Nephron progenitor cell (in vitro differentiated cells): ENCODE measurements around the gene CD44.

Experiments
- DNase-seq: peaks from one replicate; pipeline ENCODE4 v3.0.0; 2021
- H3K27ac Mint-ChIP-seq: 2 replicates; pipeline ENCODE4 v1.8.0; 2021; ENCODE audit warnings: mild to moderate bottlenecking, moderate library complexity, mixed read lengths
- H3K27me3 Mint-ChIP-seq: 2 replicates; pipeline ENCODE4 v1.8.0; 2021; ENCODE audit warnings: mild to moderate bottlenecking, low read depth, mixed read lengths; ENCODE audit not compliant: poor library complexity
- H3K36me3 Mint-ChIP-seq: 2 replicates; pipeline ENCODE4 v1.8.0; 2021; ENCODE audit warnings: low read depth, mixed read lengths
- H3K4me1 Mint-ChIP-seq: 2 replicates; pipeline ENCODE4 v1.8.0; 2021; ENCODE audit warnings: mixed read lengths
- H3K4me3 Mint-ChIP-seq: 2 replicates; pipeline ENCODE4 v1.8.0; 2021; ENCODE audit warnings: mild to moderate bottlenecking, moderate library complexity, mixed read lengths
- H3K9me3 Mint-ChIP-seq: 2 replicates; pipeline ENCODE4 v1.8.0; 2021; ENCODE audit warnings: mild to moderate bottlenecking, moderate library complexity, mixed read lengths
- TF ChIP-seq, protein P1 (sequence below): fragments of 200-600 bp; sonication (generic); IDR thresholded peaks from 2 replicates; pipeline ENCODE4 v1.5.0; 2021; ENCODE audit warnings: antibody characterized with exemption

Gene CD44

GRCh38 chr11:35230388-35230787 is 91.4 kb downstream of the CD44 start:
- Mint-ChIP-seq H3K27ac (no peak overlapping the region), H3K36me3 (no peaks in the 10 kb centered on the region), H3K9me3 (peaks cover 19% of the 10 kb centered on the region), H3K4me3 (no peak overlapping the region), H3K27me3 (no peaks in the 10 kb centered on the region), H3K4me1 (peaks cover 14% of the 10 kb centered on the region)
- no peak for DNase-seq
- TF ChIP-seq, protein P1, sequence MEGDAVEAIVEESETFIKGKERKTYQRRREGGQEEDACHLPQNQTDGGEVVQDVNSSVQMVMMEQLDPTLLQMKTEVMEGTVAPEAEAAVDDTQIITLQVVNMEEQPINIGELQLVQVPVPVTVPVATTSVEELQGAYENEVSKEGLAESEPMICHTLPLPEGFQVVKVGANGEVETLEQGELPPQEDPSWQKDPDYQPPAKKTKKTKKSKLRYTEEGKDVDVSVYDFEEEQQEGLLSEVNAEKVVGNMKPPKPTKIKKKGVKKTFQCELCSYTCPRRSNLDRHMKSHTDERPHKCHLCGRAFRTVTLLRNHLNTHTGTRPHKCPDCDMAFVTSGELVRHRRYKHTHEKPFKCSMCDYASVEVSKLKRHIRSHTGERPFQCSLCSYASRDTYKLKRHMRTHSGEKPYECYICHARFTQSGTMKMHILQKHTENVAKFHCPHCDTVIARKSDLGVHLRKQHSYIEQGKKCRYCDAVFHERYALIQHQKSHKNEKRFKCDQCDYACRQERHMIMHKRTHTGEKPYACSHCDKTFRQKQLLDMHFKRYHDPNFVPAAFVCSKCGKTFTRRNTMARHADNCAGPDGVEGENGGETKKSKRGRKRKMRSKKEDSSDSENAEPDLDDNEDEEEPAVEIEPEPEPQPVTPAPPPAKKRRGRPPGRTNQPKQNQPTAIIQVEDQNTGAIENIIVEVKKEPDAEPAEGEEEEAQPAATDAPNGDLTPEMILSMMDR, result no peak

- no peak overlapping the region for H3K4me3 Mint-ChIP-seq
- no peaks in the 10 kb centered on the region for H3K36me3 Mint-ChIP-seq
- H3K4me1 Mint-ChIP-seq, result peaks cover 14% of the 10 kb centered on the region
- peaks cover 19% of the 10 kb centered on the region for H3K9me3 Mint-ChIP-seq
- H3K27ac Mint-ChIP-seq, result no peak overlapping the region
- TF ChIP-seq, protein P1, result no peak
- DNase-seq, result no peak
- H3K27me3 Mint-ChIP-seq, result no peaks in the 10 kb centered on the region
These were observed 92.3 kb downstream of the CD44 start for GRCh38 chr11:35231076-35231860.

DNA sequence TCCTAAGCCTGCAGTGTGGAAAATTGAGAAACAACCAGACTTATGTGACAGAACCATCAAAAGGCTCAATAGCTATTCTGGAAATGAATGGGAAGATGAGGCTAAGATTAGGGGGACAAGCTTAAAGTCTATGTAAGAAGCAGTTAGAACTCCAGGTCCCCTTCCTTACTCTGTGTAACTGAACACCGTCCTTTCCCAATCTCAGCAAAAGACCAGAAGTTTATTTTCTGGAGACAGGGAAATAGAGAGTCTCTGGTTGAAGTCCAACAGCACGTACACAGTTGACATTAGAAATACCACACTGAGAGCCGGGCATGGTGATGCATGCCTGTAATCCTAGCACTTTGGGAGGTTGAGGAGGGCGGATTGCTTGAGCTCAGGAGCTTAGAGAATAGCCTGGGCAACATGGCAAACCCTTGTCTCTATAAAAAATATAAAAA is 93.9 kb downstream of the CD44 start:
- Mint-ChIP-seq H3K9me3 (peaks cover 19% of the 10 kb centered on the region), H3K4me3 (no peak overlapping the region), H3K27ac (no peak overlapping the region), H3K4me1 (peaks cover 24% of the 10 kb centered on the region), H3K27me3 (no peaks in the 10 kb centered on the region), H3K36me3 (no peaks in the 10 kb centered on the region)
- no peak for DNase-seq
- TF ChIP-seq, protein P1, result no peak

DNA sequence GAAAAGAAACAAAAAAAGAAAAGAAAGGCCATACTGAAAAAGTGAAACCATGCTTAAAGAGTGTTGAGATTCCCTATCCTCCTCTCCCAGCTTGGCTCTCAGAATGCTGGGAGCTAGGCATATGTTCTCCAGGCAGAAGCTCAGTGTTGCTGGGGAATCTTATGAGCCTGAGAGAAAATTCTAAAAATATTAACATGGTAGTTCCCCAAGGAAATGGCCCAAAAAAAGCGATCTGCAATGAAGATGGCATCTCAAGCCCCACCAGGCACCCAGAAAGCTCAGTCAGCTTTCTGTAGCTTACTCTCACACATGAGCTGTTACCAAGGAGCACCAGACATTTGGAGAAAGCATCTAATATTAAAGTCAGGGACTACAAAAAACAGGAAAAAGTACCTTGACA is 94.5 kb downstream of the CD44 start:
- H3K27ac Mint-ChIP-seq, result no peak overlapping the region
- H3K9me3 Mint-ChIP-seq, result peaks cover 19% of the 10 kb centered on the region
- no peaks in the 10 kb centered on the region for H3K36me3 Mint-ChIP-seq
- H3K4me1 Mint-ChIP-seq, result peaks cover 27% of the 10 kb centered on the region
- H3K4me3 Mint-ChIP-seq, result no peak overlapping the region
- no peak for DNase-seq
- H3K27me3 Mint-ChIP-seq, result peaks cover 3% of the 10 kb centered on the region
- TF ChIP-seq, protein P1, result no peak

- peaks cover 4% of the 10 kb centered on the region for H3K27me3 Mint-ChIP-seq
- H3K36me3 Mint-ChIP-seq, result no peaks in the 10 kb centered on the region
- TF ChIP-seq, protein P1, result no peak
These were observed 95.6 kb downstream of the CD44 start for GRCh38 chr11:35234460-35235156.

More at GRCh38 chr11:35234460-35235156, 95.6 kb downstream of the CD44 start:
- H3K9me3 Mint-ChIP-seq, result peaks cover 19% of the 10 kb centered on the region
- H3K4me3 Mint-ChIP-seq, result no peak overlapping the region
- H3K27ac Mint-ChIP-seq, result no peak overlapping the region
- DNase-seq, result no peak
- H3K4me1 Mint-ChIP-seq, result peaks cover 27% of the 10 kb centered on the region
